ENCODE measurements around the gene ASPRV1.
A peak's percentile ranks its signal among the peaks of the same experiment; 100 is the strongest.

ASPRV1 gene

DNA sequence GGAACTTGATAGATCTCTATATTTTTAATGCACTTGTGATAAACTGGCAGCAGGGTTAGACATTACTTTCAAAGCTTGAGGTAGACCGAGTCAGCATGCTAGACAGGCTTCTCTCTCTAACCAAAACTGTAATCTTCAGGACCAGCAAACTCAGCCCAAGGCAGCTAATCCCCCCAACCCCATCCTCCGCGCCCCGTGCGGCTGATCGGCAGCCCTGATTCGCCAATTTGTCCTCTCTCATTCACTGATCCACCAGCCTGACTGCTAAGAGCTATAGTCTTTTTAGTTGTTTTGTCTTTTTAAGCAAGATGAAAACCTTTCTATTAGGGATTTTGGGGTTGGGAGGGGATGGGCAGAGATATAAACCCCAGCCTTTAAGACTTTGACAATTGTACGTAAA is 20.7 kb downstream of the ASPRV1 start:
- no peak for DNase-seq (ENCODE audit: low read depth)

GRCh38 chr2:69939722-69940121 is 21.7 kb downstream of the ASPRV1 start:
- no peak for DNase-seq (ENCODE audit: low read depth)

DNA sequence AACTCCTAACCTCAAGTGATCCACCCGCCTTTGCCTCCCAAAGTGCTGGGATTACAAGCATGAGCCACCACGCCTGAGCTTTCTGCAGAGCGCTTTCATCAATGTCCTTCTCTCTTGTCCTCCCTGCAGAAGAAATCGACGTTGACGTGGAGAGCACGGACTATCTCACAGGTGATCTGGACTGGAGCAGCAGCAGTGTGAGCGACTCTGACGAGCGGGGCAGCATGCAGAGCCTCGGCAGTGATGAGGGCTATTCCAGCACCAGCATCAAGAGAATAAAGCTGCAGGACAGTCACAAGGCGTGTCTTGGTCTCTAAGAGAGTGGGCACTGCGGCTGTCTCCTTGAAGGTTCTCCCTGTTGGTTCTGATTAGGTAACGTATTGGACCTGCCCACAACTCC is 23.5 kb downstream of the ASPRV1 start:
- no peak for DNase-seq (ENCODE audit: low read depth)

GRCh38 chr2:69936906-69937305 is 24.5 kb downstream of the ASPRV1 start:
- no peak for DNase-seq (ENCODE audit: low read depth)

DNA sequence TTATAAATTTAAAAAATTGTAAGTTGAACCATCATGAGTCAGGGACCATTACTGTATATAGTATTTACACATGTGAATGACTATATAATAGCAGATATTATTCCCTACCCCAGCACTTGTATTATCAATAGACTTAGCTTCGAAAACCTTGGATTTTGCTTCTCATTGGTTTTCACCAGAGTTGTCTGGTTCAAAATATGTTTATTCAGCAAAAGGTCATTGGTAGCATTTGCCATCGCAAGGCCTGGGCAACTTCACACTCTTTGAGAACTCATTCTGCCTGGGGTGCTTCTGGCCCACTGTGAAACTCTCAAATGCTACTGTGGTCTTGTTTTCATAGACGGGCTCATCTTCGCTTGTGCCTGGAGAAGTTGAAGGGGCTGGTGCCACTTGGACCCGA is 26.4 kb downstream of the ASPRV1 start:
- DNase-seq (ENCODE audit: low read depth): no peak

DNA sequence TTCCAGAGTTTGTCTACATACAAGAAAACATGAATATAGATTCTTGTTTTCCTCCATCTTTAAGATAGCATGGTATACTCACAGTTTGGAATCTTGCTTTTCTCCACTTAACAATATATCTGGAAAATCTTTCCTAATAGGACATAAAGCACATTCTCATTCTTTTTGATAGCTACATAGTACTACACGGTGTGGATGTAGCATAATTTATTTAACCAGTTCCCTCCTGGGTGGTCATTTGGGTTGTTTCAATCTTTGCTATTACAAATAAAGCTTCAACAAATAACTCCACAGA is 26.9 kb downstream of the ASPRV1 start:
- no peak for DNase-seq (ENCODE audit: low read depth)

- no peak for DNase-seq (ENCODE audit: low read depth)
These were observed 27.4 kb downstream of the ASPRV1 start for GRCh38 chr2:69933839-69934613.

DNA sequence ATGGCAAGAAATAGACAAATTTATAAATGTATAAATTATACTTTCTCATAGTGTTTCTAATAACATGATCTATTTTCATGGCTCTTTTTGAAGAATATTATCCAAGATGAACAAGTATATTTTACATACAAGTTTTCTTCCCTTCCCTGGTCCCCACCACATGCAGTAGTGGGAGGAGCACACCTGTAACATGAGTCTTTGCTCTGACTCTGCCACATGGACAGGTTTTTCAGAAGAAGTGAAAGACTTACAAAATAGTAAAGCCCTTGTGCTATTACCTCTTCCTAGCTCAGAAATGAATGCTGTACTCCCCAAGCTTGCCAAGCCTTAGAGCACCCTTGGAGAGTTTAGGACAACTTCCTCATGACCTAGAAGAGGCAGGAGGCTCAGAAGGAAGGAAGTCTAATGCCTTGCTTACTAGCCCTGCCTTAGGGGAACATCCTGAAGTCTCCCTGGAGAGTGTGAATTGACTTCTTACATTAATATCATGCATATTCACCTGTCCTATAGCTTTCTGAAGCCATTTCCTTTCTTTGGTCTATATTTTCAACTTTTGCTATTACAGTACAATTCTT is 28.1 kb downstream of the ASPRV1 start:
- no peak for DNase-seq (ENCODE audit: low read depth)

DNA sequence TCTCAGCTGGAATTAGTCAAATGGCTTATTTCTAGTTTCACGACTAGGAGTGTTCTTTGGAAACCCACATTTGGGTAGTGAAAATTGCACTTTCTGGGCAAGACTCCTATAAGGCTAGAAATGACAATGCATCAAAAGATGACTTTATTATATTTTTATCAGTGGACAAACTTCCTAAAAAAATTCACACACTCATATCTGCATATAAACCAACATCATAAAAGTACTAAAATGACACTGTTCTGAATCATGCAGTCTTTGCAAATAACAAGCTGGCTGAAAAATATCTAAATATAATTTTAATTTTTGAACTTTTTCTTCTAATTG is 28.9 kb downstream of the ASPRV1 start:
- DNase-seq (ENCODE audit: low read depth): no peak

DNA sequence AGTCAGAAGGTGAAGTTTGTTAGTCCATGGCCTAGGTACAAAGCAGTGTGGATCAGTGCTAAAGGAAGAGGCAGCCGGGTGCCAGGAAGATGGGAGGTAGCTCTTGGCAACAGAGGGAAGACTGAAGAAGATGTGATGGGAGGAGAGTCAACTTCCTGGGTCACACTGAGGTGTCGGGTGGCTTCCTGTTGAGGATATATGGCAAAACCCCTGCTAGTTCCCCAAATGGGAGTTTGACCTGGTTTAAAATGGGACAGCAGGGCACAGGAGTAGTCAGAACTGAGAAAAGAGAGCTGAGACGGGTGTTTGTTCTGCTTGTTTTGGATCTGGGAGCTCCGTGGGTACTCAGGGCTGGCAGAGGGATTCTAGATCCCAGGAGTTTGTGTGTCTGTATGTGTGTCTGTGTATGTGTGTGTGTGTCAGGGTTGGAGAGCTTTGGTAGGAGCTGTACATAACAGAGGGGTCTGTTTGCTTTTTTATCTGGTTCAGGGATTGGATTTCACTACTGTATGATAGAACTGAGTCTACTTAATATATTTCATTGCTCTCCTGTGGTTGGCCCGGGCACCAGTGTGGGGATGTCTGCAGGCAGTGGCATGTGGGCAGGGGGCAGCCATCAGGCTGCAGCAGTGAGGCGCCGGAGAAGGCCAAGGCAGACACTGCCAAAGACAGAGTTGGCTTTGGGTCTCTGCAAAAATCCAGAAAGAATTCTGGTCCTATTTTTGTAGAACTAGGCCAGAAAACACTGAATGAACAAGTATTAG is 29.4 kb downstream of the ASPRV1 start:
- no peak for DNase-seq (ENCODE audit: low read depth)

DNA sequence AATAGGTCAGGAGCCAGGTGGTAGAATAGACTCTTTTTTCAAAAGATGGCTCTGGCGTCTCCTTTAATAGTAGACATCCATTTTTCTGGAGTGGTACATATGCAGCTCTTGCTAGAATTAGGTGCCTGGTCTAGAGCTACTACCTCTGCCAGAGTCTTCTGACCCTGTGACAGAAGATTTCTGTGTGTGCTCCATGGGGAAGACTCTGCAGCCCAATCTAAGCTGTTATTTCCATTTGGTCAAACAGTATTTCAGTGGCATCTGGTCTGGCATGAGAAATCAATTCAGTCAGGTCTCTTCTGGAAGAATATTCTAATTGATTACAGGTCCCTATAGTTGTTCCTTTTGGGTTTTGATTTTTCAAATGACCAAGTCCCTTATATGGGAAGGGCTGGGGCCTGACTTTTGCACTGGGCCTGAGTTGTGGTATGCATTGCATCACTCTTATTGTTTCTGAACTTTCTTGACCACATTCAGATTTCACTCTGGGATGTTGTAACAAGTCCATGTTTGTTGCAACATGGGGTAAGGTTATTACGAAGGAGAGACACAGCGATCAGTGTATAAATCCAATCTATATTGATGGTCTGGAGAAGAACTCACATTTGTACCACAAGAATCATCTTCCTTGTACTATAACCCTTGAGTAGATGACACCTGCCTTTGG is 34.4 kb downstream of the ASPRV1 start:
- no peak for DNase-seq (ENCODE audit: low read depth)

DNA sequence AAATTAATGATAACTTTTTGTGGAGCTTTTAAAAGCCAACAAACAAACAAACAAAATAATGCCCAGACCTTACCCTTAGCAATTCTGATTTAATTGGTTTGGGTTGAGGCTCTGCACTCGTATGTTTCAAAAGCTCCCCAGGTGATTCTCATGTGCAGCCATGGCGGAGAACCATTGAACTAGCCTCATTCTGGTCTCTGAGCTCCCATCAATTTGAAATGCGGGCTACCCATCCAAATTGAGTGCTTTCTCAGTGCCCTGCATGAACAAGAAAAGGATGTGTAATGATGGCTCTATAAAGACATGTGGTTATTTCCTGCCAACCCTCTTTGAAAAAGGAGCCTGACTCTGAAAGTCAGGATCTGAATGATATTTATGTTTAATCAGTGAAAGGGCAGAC is 38.3 kb downstream of the ASPRV1 start:
- no peak for DNase-seq (ENCODE audit: low read depth)

DNA sequence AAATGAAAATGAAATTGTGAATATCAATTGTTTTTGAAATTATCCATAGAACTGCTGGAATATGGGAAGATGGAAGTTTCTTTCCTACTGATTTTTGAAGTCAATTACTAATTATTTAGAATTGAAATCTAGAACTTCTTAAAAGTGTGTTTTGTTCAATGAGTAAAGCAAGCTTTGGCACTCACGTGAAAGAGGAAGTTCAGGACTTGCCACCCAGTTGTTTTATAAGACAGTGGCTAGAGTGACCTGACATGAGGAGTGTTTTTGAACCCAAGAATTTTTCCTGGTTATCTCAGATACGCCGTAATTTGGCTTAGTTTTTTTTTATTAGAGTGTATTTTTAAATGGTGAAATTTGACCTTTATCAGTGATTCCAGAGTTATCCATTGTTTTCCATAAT is 43.0 kb downstream of the ASPRV1 start:
- no peak for DNase-seq (ENCODE audit: low read depth)

GRCh38 chr2:69917852-69918251 is 43.6 kb downstream of the ASPRV1 start:
- DNase-seq (ENCODE audit: low read depth): no peak

- no peak for DNase-seq (ENCODE audit: low read depth)
These were observed 45.3 kb downstream of the ASPRV1 start for GRCh38 chr2:69916106-69916505.

- DNase-seq (ENCODE audit: low read depth): no peak
These were observed 46.2 kb downstream of the ASPRV1 start, which contains the start of gene MXD1 for GRCh38 chr2:69914950-69915945. Gene MXD1 (plus strand): TSS chr2:69915109. CDS start chr2:69915331, 222 bp downstream.

GRCh38 chr2:69914164-69914949 is 47.1 kb downstream of the ASPRV1 start:
- peak; percentile 99 for DNase-seq (ENCODE audit: low read depth)

GRCh38 chr2:69911985-69912563 is 49.4 kb downstream of the ASPRV1 start:
- no peak for DNase-seq (ENCODE audit: low read depth)

All from T follicular helper cell (primary cell).